HepG2 (cell line): ENCODE data around the gene OR4D9. TPM values are rescaled to one million over a fixed set of nuclear protein-coding genes. Genes with fewer than 3 reads are reported as not detected.

Experiments used
- ATAC-seq: fragments of 200-7000 bp; cut with Tn5 transposase; 3 replicates; pipeline ENCODE4 v1.9.1; 2020; ENCODE audit warnings: mild to moderate bottlenecking, moderate library complexity
- BruUV-seq: library from RNA; stranded (reverse); fragments of 400-500 nt; replicated peaks from 2 replicates; lab custom pipeline; 2021; lab: Mats Ljungman, UMichigan
- CTCF ChIA-PET: fragments of 300-600 bp; formaldehyde crosslinking; extraction: SDS; loops from one replicate; lab custom pipeline; 2021; ENCODE audit warnings: low total read pairs, inconsistent platforms, low intra/inter-chr PET ratio; lab: Yijun Ruan, JAX
- POLR2A ChIA-PET: fragments of 350-600 bp; sonication (Branson Sonifier 250); formaldehyde crosslinking; loops from one replicate; lab custom pipeline; 2020; ENCODE audit warnings: antibody characterized with exemption, inconsistent platforms; lab: Yijun Ruan, JAX
- DNase-seq: peaks from one replicate; pipeline ENCODE4 v3.0.0-alpha.2; 2015; ENCODE audit warnings: low spot score
- FAIRE-seq: peaks from 3 replicates; lab custom pipeline; 2011; peaks lifted over from hg19 to GRCh38; lab: Jason Lieb, UNC
- H2AFZ ChIP-seq: one replicate; pipeline ENCODE4 v1.6.1; 2011; ENCODE audit warnings: low read length, inconsistent platforms
- H3K27ac ChIP-seq: fragments of 300-600 bp; 3 replicates; pipeline ENCODE4 v1.8.0; 2011; ENCODE audit warnings: mixed run types, mild to moderate bottlenecking, mixed read lengths, low read length, inconsistent platforms; ENCODE audit not compliant: insufficient read depth; ENCODE audit errors: extremely low read length
- H3K27me3 ChIP-seq, 2 experiments: fragments of 200-600 bp in 1 of 2; 2 replicates in 1 of 2; 3 replicates in 1 of 2; pipeline versions ENCODE4 v1.6.0 to v1.8.0; 2011; ENCODE audit warnings: low read length in 2 of 2, mild to moderate bottlenecking in 2 of 2, moderate library complexity in 2 of 2, inconsistent platforms in 1 of 2; ENCODE audit not compliant: insufficient read depth in 2 of 2, control insufficient read depth in 1 of 2
- H3K36me3 ChIP-seq, 2 experiments: fragments of 200-600 bp in 1 of 2; replicated peaks in 1 of 2; 2 replicates in 1 of 2; 3 replicates in 1 of 2; pipeline versions ENCODE4 v1.5.1 to v1.8.0; 2011; ENCODE audit warnings: low read length in 2 of 2, inconsistent platforms in 1 of 2; ENCODE audit not compliant: insufficient read depth in 2 of 2, control insufficient read depth in 1 of 2
- H3K4me1 ChIP-seq: 2 replicates; pipeline ENCODE4 v1.5.1; 2012; ENCODE audit warnings: low read length, inconsistent platforms; ENCODE audit not compliant: insufficient read depth
- H3K4me2 ChIP-seq: 2 replicates; pipeline ENCODE4 v1.6.0; 2011; ENCODE audit warnings: low read depth, low read length, inconsistent platforms
- H3K4me3 ChIP-seq, 3 experiments: fragments of 200-600 bp in 1 of 3; sonication (generic), shearing (Covaris generic) in 1 of 3; replicated peaks in 1 of 3; 2 replicates each; pipeline ENCODE4 v1.5.1; 2011 to 2016; ENCODE audit warnings: low read length in 3 of 3, inconsistent platforms in 2 of 3, low read depth in 2 of 3, mild to moderate bottlenecking in 2 of 3, control low read depth in 1 of 3, mixed read lengths in 1 of 3; ENCODE audit not compliant: insufficient read depth in 1 of 3
- H3K79me2 ChIP-seq: one replicate; pipeline ENCODE4 v1.6.1; 2011; ENCODE audit warnings: low read length, inconsistent platforms; ENCODE audit not compliant: insufficient read depth
- H3K9ac ChIP-seq: 2 replicates; pipeline ENCODE4 v1.6.0; 2011; ENCODE audit warnings: mild to moderate bottlenecking, low read depth, low read length, inconsistent platforms; ENCODE audit not compliant: insufficient read depth
- H3K9me3 ChIP-seq: 2 replicates; pipeline ENCODE4 v1.5.1; 2012; ENCODE audit warnings: mild to moderate bottlenecking, low read length
- H4K20me1 ChIP-seq: 2 replicates; pipeline ENCODE4 v1.6.0; 2011; ENCODE audit warnings: inconsistent platforms, mild to moderate bottlenecking, low read length, moderate library complexity; ENCODE audit not compliant: insufficient read depth
- RFX5 ChIP-seq: IDR thresholded peaks from 2 replicates; pipeline ENCODE4 v1.6.1; 2011; ENCODE audit warnings: low read depth, low read length, improper control_type of control experiment
- ZNF225 ChIP-seq: sonication (generic); formaldehyde crosslinking; IDR thresholded peaks from 2 replicates; pipeline ENCODE4 v1.4.0; 2020; ENCODE audit warnings: mild to moderate bottlenecking, missing genetic modification reagents
- ZNF687 ChIP-seq: sonication (generic); formaldehyde crosslinking; IDR thresholded peaks from 2 replicates; pipeline ENCODE4 v1.5.1; 2020; ENCODE audit warnings: mild to moderate bottlenecking, missing genetic modification reagents, moderate library complexity
- WGBS: methylation state at CpG from one replicate; pipeline ENCODE4 v1.1.6; 2017; ENCODE audit warnings: low lambda C conversion rate; 5-methylcytosine and 5-hydroxymethylcytosine counted together
- in situ Hi-C: cut with HindIII; loops from 2 replicates; pipeline ENCODE4 v1.10.0; 2017; ENCODE audit warnings: low pct_unique_long_range_greater_than_20kb; ENCODE audit not compliant: extremely low pct_ligation_motif_present
- intact Hi-C: fragments of 100-400 bp; cut with micrococcal nuclease; formaldehyde crosslinking; loops from one replicate; pipeline ENCODE4 v1.10.0; 2022; ENCODE audit not compliant: unreplicated experiment
- polyA plus RNA-seq, 8 experiments: library from polyadenylated mRNA; depleted of rRNA in 3 of 8; stranded (reverse) in 7 of 8; unstranded in 1 of 8; fragments of >200 nt; fragmentation: Illumina TruSeq in 4 of 8; extraction: Trizol in 4 of 8; gene quantifications; 2 replicates each; pipeline versions ENCODE4 v1.2.1 to v1.2.3, GENCODE V29; 2011 to 2016; ENCODE audit warnings: low read depth in 4 of 8, missing spikeins in 1 of 8, mixed read lengths in 1 of 8; ENCODE audit not compliant: insufficient read depth in 1 of 8
- total RNA-seq, 5 experiments: library from RNA; depleted of rRNA; stranded (reverse); fragments of >200 nt; fragmentation: Illumina TruSeq; extraction: Trizol; gene quantifications; 2 replicates each; pipeline ENCODE4 v1.2.3, GENCODE V29; 2016; ENCODE audit warnings: low read depth in 1 of 5

The OR4D9 gene
- total and polyA plus RNA-seq, 2 of the 13 experiments (the other 11 are each of a cell fraction or from before 2014, with no cell fraction given), result not detected

DNA sequence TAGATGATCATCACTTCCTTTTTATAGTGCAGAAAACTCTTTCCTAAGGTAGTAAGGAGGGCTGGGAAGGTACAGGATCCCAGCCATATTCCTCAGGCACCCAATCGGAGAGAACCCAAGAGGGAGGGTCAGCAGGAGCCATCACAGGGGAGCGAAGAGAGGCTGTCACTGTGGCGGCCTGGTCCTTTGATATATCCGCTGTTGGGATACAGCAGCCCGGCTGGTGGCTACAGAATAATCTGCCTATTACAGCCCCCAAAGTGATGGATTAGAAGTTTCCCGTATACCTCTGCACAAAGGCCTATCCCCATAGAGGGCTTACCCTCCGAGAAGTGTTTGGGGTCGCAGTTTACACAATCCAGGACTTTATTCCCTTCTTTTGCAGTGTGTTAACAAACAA is 48.5 kb downstream of the OR4D9 start:
- Histone ChIP-seq H3K79me2 (no peaks in the 10 kb centered on the region), H3K4me2 (peak overlapping the region; percentile 81), H3K4me1 (peaks cover 42% of the 10 kb centered on the region), H3K36me3 (no peaks in the 10 kb centered on the region), H3K27ac (no peak overlapping the region), H3K4me3 (peak overlapping the region; percentile 86 to 96 (median 92)), H3K27me3 (no peaks in the 10 kb centered on the region; a peak in 1 of 5 replicates), H4K20me1 (no peaks in the 10 kb centered on the region), H2AFZ (peak overlapping the region; percentile 39), H3K9ac (no peak overlapping the region), H3K9me3 (no peaks in the 10 kb centered on the region)
- TF ChIP-seq RFX5 (0 out of 2 replicates have a peak, but pooled peaks have one; percentile 43), ZNF687 (CRISPR knock-in tag) (no peak), ZNF225 (no peak)
- in situ Hi-C loops, result loop anchor here (5.0 kb wide), 1 partner anchor 107 kb away; the partner anchor contains the start of gene PATL1
- ATAC-seq (peak; percentile 16), FAIRE-seq (no peak), DNase-seq (no peak)
- 12% methylated on average over 8 of the region's 8 CpGs for WGBS
- ChIA-PET CTCF (no interaction called here), POLR2A (interaction anchor here (1.2 to 1.7 kb wide), 3 partner anchors 10 to 109 kb away, joined by 4 to 8 read pairs (median 6); partner anchors contain the start of genes OSBP and PATL1)
- intact Hi-C loops, result loop anchor here (1.0 kb wide), 1 partner anchor 10 kb away; no protein-coding TSS in a partner anchor
- no TSS peak for BruUV-seq
